ENCODE results near the gene FTL.

The FTL gene

DNA sequence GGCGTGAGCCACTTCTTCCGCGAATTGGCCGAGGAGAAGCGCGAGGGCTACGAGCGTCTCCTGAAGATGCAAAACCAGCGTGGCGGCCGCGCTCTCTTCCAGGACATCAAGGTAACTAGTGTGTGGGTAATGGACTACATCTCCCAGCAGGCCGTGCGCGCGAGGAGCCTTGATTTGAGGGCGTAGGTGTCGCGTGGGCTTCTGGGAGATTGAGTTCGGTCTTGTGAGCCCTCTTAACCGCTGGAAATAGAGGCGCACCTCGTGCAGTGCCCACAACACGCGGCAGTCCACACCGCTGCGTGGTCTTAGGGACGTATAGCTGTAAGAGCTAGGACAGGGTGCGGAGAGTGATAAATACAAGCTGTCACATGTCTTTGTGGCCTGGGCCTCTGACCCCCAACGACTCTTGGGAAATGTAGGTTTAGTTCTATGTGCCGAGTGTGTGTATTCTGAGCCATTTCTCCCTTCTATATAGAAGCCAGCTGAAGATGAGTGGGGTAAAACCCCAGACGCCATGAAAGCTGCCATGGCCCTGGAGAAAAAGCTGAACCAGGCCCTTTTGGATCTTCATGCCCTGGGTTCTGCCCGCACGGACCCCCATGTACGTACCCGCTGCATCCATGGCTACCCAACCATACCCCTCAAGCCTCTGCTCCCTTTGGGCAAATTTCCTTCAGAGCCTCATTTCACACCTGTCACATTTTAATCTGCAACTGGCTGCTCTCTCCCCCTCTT, 864 bp downstream of the FTL start:
- peak; percentile 77 to 78 for DNase-seq (ENCODE audit: low read depth in 2 of 2)

- DNase-seq (ENCODE audit: low read depth in 2 of 2) = no peak
These were observed 1.6 kb downstream of the FTL start for GRCh38 chr19:48966541-48967345.

GRCh38 chr19:48967346-48968178, 2.5 kb downstream of the FTL start:
- DNase-seq (ENCODE audit: low read depth in 2 of 2) = no peak

- no peak for DNase-seq (ENCODE audit: low read depth in 2 of 2)
These were observed 3.1 kb downstream of the FTL start for GRCh38 chr19:48968179-48968661.

DNA sequence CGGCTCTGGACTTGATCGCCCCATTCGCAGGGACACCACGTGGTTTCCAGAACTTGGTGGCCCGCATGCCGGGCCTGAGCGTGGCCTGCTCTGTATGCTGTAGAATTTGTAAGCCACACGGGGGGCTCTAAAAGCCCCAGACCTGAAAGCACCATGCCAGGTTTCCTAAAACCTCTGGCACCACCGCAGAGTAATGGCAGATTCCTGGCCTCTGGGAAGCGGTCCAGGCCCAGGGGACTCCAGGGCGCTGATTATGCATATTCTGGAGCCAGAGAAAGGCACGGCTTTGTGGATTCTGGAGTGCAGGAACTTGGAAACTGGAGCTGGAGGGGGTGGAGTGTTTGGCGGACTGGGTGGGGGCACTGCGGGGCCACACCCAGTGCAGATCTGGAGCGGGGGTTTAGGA, 3.7 kb downstream of the FTL start:
- no peak for DNase-seq (ENCODE audit: low read depth in 2 of 2)

- DNase-seq (ENCODE audit: low read depth in 2 of 2) = no peak
These were observed 4.4 kb downstream of the FTL start for GRCh38 chr19:48969276-48970138.

- DNase-seq (ENCODE audit: low read depth in 2 of 2) = no peak
These were observed 5.1 kb downstream of the FTL start for GRCh38 chr19:48970139-48970766.

DNA sequence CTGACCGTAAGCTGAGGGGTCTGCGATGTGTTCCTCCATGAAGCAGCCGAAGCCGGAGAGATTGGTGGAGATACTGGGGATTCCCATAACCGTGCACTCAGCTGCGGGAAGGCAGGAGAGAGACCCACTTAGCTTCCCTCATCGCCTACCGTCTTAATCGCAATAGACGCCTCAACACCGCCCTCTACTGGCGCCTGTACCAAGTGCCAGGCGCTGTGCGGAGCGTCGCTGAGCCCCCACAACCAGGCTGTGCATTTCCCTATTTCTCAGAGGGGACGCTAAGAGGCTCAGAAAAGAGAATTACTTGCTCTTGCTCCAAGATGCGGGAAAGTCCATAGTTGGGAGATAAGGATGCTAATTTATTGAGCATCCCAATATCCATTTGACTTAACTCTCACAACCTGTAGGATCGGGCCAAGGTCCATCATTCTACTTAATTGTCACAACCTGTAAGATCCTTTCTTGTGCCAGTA, 5.8 kb downstream of the FTL start:
- DNase-seq (ENCODE audit: low read depth in 2 of 2) = peak; percentile 70 to 71

GRCh38 chr19:48975947-48976847, 11.1 kb downstream of the FTL start:
- no peak for DNase-seq (ENCODE audit: low read depth in 2 of 2)

- DNase-seq (ENCODE audit: low read depth in 2 of 2) = no peak
These were observed 12.0 kb downstream of the FTL start for GRCh38 chr19:48977061-48977460.

- DNase-seq (ENCODE audit: low read depth in 2 of 2) = no peak
These were observed 17.2 kb downstream of the FTL start for GRCh38 chr19:48982280-48982679.

DNA sequence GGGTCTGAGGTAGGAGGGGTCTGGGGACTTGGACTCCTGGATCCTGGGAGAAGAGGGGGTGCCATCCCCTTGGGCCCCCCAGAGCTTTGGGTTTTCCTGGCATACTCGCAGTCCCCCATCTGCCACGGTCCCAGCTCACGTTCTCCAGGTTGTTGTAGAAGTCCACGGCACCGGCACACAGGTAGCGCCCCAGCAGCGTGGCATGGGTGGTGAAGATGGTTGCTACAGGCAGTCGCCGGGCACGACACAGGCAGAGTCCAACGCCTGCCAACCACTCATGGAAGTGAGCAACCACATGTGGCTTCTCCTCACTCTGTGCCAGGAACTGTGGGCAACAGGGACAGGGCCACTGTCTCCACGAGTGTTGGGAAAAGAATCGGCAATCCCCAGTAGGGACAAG, 20.6 kb downstream of the FTL start:
- no peak for DNase-seq (ENCODE audit: low read depth in 2 of 2)

DNA sequence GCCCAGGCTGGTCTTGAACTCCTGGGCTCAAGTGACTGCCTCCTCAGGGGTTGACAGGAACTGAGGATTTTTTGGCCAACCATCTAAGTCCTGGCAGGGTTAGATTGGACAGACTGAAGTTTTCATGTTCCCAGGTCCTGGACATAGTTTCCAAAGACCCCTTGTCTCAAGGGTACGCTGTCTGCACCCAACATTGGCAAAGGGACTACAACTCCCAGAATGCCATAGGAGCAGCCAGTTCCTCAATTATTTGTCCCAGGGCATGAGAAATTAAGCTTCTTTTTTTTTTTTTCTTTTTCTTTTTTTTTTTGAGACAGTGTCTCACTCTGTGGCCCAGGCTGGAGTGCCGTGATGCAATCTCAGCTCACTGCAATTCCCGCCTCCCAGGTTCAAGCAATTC, 21.1 kb downstream of the FTL start:
- DNase-seq (ENCODE audit: low read depth in 2 of 2) = no peak

DNA sequence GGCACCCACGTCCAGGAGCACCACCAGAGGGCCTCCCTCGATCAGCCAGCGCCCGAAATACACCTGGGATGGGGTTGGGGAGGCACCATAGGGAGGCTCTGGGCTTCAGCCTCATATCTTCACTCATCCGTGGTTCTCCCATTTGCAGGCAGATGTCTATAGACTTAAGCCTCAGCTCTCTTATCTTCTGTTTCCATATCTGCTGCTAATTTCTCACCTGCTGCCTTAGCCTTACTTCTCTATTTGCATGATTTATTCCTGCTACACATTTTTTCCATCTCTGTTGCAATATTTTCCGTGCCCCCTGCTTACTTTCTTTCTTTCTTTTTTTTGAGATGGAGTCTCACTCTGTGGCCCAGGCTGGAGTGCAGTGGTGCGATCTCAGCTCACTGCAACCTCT, 22.2 kb downstream of the FTL start:
- no peak for DNase-seq (ENCODE audit: low read depth in 2 of 2)

- no peak for DNase-seq (ENCODE audit: low read depth in 2 of 2)
These were observed 23.2 kb downstream of the FTL start for GRCh38 chr19:48988286-48988685.

GRCh38 chr19:48988860-48989259, 23.8 kb downstream of the FTL start:
- no peak for DNase-seq (ENCODE audit: low read depth in 2 of 2)

DNA sequence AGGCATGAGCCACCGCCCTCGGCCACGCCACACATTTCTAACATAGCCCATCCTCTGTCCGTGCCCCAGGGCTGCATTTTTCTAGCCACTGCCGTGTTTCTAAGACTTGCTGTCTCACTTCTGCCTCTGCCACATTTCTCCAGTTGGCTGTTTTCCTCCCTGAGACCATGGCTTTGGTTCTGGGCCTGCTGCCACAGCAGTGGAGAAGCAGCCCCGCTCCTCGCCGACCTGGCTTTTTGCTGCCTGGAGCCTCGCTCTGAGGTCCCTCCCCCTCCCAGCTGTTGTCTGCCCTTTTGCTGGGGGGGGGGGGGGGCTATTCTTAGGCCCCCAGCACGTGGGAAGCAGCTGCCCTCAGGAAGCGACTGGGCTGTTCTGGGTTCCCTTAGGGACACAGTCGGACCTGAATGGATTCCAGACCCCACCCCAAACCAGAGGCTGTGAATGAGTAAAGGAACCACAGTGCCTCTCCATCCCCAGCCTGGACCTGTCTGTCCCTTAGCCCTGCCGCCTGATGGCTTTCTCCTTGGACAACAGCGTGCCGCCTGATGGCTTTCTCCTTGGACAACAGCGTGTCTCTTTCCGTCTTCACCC, 24.7 kb downstream of the FTL start:
- DNase-seq (ENCODE audit: low read depth in 2 of 2) = no peak

GRCh38 chr19:48990400-48990799, 25.3 kb downstream of the FTL start:
- DNase-seq (ENCODE audit: low read depth in 2 of 2) = no peak

GRCh38 chr19:48991011-48991609, 26.0 kb downstream of the FTL start:
- no peak for DNase-seq (ENCODE audit: low read depth in 2 of 2)
